Calu3 (cell line): ENCODE results near the gene HEXD. TPM values are rescaled to one million over a fixed set of nuclear protein-coding genes. Genes with fewer than 3 reads are reported as not detected.

ENCODE experiments used
- BruUV-seq: library from RNA; stranded (reverse); fragments of 400-500 nt; replicated peaks from 2 replicates; lab custom pipeline; 2021; lab: Mats Ljungman, UMichigan
- CTCF ChIA-PET: fragments of 300-600 bp; sonication (Branson Sonifier 250); formaldehyde crosslinking; loops from one replicate; lab custom pipeline; 2022; ENCODE audit warnings: antibody characterized with exemption; lab: Charles Lee
- DNase-seq: peaks from one replicate; pipeline ENCODE4 v3.0.0; 2022
- H3K27ac Mint-ChIP-seq: one replicate; pipeline ENCODE4 v1.8.0; 2022; ENCODE audit warnings: mixed read lengths; ENCODE audit not compliant: unreplicated experiment
- H3K27me3 Mint-ChIP-seq: one replicate; pipeline ENCODE4 v1.8.0; 2022; ENCODE audit warnings: mixed read lengths; ENCODE audit not compliant: unreplicated experiment
- H3K36me3 Mint-ChIP-seq: one replicate; pipeline ENCODE4 v1.8.0; 2022; ENCODE audit warnings: mild to moderate bottlenecking, moderate library complexity, mixed read lengths; ENCODE audit not compliant: insufficient read depth, unreplicated experiment
- H3K4me1 Mint-ChIP-seq: one replicate; pipeline ENCODE4 v1.8.0; 2022; ENCODE audit warnings: mild to moderate bottlenecking, low read depth, mixed read lengths; ENCODE audit not compliant: unreplicated experiment
- H3K4me3 Mint-ChIP-seq: one replicate; pipeline ENCODE4 v1.8.0; 2022; ENCODE audit warnings: mild to moderate bottlenecking, low read depth, moderate library complexity, mixed read lengths; ENCODE audit not compliant: unreplicated experiment
- H3K9me3 Mint-ChIP-seq: one replicate; pipeline ENCODE4 v1.8.0; 2022; ENCODE audit warnings: low read depth, mixed read lengths; ENCODE audit not compliant: unreplicated experiment
- CTCF ChIP-seq: fragments of 200-600 bp; IDR thresholded peaks from one replicate; pipeline ENCODE4 v1.8.0; 2022; ENCODE audit warnings: antibody characterized with exemption; ENCODE audit not compliant: unreplicated experiment
- intact Hi-C: fragments of 100-400 bp; cut with micrococcal nuclease; formaldehyde crosslinking; loops from one replicate; pipeline ENCODE4 v1.10.0; 2022; ENCODE audit not compliant: unreplicated experiment
- total RNA-seq: library from RNA; stranded (reverse); gene quantifications from 2 replicates; pipeline ENCODE4 v1.2.3, GENCODE V29; 2022

The HEXD gene
- total RNA-seq, 1 experiment from 2014 or later, result 30.7 TPM

GRCh38 chr17:82416264-82416663 lies 1.9 kb upstream of the HEXD start:
- Mint-ChIP-seq H3K9me3 (no peaks in the 10 kb centered on the region), H3K27ac (no peak overlapping the region), H3K27me3 (no peaks in the 10 kb centered on the region), H3K4me3 (no peak overlapping the region), H3K36me3 (peaks cover 18% of the 10 kb centered on the region), H3K4me1 (no peaks in the 10 kb centered on the region)
- intact Hi-C loops, result no loop called here
- BruUV-seq, result no TSS peak
- no peak for DNase-seq
- CTCF ChIA-PET, result no interaction called here
- no peak for TF ChIP-seq CTCF

DNA sequence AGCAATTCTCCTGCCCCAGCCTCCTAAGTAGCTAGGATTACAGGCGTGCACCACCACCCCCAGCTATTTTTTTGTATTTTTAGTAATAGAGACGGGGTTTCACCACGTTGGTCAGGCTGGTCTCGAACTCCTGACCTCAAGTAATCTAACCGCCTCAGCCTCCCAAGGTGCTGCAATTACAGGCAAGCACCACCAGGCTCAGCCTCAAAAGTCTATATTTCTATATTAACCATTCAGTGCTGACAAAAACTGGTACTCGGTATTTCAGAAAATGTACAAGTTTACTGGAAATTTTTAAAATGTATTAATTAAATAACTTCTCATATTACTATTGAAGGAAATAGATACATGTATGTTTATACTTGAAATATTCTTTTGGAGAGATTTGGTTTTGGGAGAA lies 1.4 kb upstream of the HEXD start:
- no peak for DNase-seq
- no TSS peak for BruUV-seq
- no peaks in the 10 kb centered on the region for H3K27me3 Mint-ChIP-seq
- CTCF ChIA-PET, result interaction anchor here (0.7 kb wide), 1 partner anchor 449 kb away, joined by 3 read pairs; no protein-coding TSS in a partner anchor
- no peaks in the 10 kb centered on the region for H3K4me1 Mint-ChIP-seq
- H3K27ac Mint-ChIP-seq, result no peak overlapping the region
- no peak for TF ChIP-seq CTCF
- H3K36me3 Mint-ChIP-seq, result peaks cover 18% of the 10 kb centered on the region
- no peak overlapping the region for H3K4me3 Mint-ChIP-seq
- no peaks in the 10 kb centered on the region for H3K9me3 Mint-ChIP-seq
- intact Hi-C loops, result no loop called here

DNA sequence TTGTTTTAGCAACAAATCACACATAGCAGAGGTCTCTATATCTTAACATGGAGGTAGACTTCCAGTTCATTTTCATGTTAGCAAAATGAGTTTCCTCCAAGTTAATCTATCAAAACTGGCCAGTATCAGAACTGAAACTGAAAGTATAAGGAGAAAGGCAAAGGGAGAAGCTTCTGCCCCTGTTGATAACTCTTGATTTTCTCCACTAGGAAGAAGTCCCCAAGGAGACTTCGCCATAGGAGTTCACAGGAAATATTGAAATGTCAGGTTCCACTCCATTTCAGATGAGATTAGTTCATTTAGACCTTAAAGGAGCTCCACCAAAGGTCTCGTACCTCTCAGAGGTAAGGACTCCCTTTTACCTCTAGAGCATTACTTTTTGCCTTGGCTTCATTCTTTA lies 1.4 kb downstream of the HEXD start:
- Mint-ChIP-seq H3K27ac (no peak overlapping the region), H3K9me3 (no peaks in the 10 kb centered on the region), H3K4me1 (no peaks in the 10 kb centered on the region), H3K36me3 (peaks cover 18% of the 10 kb centered on the region), H3K27me3 (no peaks in the 10 kb centered on the region), H3K4me3 (peak overlapping the region; percentile 72)
- TSS peak; percentile 50 for BruUV-seq
- no peak for DNase-seq
- TF ChIP-seq CTCF, result no peak
- intact Hi-C loops, result no loop called here
- CTCF ChIA-PET, result no interaction called here

- Mint-ChIP-seq H3K27me3 (no peaks in the 10 kb centered on the region), H3K27ac (no peak overlapping the region), H3K4me1 (no peaks in the 10 kb centered on the region), H3K9me3 (no peaks in the 10 kb centered on the region), H3K4me3 (no peak overlapping the region), H3K36me3 (peaks cover 1% of the 10 kb centered on the region)
- peak; percentile 60 for TF ChIP-seq CTCF
- peak; percentile 48 for DNase-seq
- no TSS peak for BruUV-seq
- CTCF ChIA-PET, result no interaction called here
- intact Hi-C loops, result no loop called here
Measured at GRCh38 chr17:82424001-82424862, 6.1 kb downstream of the HEXD start.
